Mesodermal cell (in vitro differentiated cells): ENCODE data around the gene SHC1.
A peak's percentile ranks its signal among the peaks of the same experiment; 100 is the strongest.
"Not testable (repeated sequence)": the region's sequence is repeated elsewhere in the genome, so short reads cannot be mapped to it uniquely, and the experiment has no call there.

ENCODE experiments used
- H3K27ac ChIP-seq: 2 replicates; pipeline ENCODE4 v1.7.0; 2013; ENCODE audit warnings: mild to moderate bottlenecking, low read depth, low read length, moderate library complexity; ENCODE audit not compliant: severe bottlenecking
- H3K36me3 ChIP-seq: 2 replicates; pipeline ENCODE4 v1.7.1; 2013; ENCODE audit warnings: mild to moderate bottlenecking, low read length, moderate library complexity; ENCODE audit not compliant: control insufficient read depth, insufficient read depth
- H3K4me1 ChIP-seq: one replicate; pipeline ENCODE4 v1.7.1; 2013; ENCODE audit warnings: mild to moderate bottlenecking, low read length; ENCODE audit not compliant: insufficient read depth, control insufficient read depth, poor library complexity, severe bottlenecking
- H3K4me3 ChIP-seq: 2 replicates; pipeline ENCODE4 v1.7.0; 2013; ENCODE audit warnings: low read length, control low read depth, mild to moderate bottlenecking; ENCODE audit not compliant: insufficient read depth, poor library complexity, severe bottlenecking; ENCODE audit errors: extremely low read depth
- H3K9me3 ChIP-seq: 2 replicates; pipeline ENCODE4 v1.7.1; 2013; ENCODE audit warnings: mild to moderate bottlenecking, low read length, moderate library complexity; ENCODE audit not compliant: control insufficient read depth
- WGBS, 2 experiments: methylation state at CpG; one replicate each; pipeline ENCODE4 v1.1.5; 2013; ENCODE audit warnings: missing lambda C conversion rate in 2 of 2; ENCODE audit not compliant: insufficient coverage in 2 of 2; 5-methylcytosine and 5-hydroxymethylcytosine counted together

The SHC1 gene

GRCh38 chr1:154982341-154982740, 11.8 kb upstream of the SHC1 start:
- Histone ChIP-seq H3K9me3 (no peaks in the 10 kb centered on the region), H3K4me1 (peaks cover 6% of the 10 kb centered on the region), H3K36me3 (peaks cover 68% of the 10 kb centered on the region), H3K27ac (no peak overlapping the region), H3K4me3 (peak overlapping the region; percentile 84)
- WGBS, 2 experiments = 72% methylated on average over 2 of the region's 6 CpGs; no CpG with 5 or more reads in 1 of the 2 experiments

GRCh38 chr1:154978360-154978759, 7.8 kb upstream of the SHC1 start:
- Histone ChIP-seq H3K36me3 (peaks cover 56% of the 10 kb centered on the region), H3K4me3 (no peak overlapping the region), H3K4me1 (peaks cover 10% of the 10 kb centered on the region), H3K9me3 (no peaks in the 10 kb centered on the region), H3K27ac (no peak overlapping the region)
- WGBS, 2 experiments = no CpG with 5 or more reads among the region's 3 CpGs

DNA sequence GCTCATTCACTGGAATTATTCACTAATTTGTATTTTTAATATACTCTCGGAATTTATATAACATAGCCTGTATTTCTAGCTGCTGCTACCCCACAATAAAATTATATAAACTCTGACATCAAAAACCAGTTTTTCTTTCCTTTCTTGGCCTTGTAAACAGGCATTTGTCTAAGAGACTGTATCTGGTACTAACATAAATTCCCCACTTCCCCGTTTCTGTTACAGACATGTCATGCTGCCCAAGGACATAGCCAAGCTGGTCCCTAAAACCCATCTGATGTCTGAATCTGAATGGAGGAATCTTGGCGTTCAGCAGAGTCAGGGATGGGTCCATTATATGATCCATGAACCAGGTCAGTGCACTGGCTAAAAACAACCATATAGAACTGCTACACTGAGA, 7.2 kb upstream of the SHC1 start:
- WGBS, 2 experiments = 93% methylated on average over 2 of the region's 3 CpGs; no CpG with 5 or more reads in 1 of the 2 experiments
- peaks cover 10% of the 10 kb centered on the region for H3K4me1 ChIP-seq
- H3K36me3 ChIP-seq = peaks cover 56% of the 10 kb centered on the region
- H3K27ac ChIP-seq, H3K4me3 ChIP-seq, H3K9me3 ChIP-seq: not testable (repeated sequence)

DNA sequence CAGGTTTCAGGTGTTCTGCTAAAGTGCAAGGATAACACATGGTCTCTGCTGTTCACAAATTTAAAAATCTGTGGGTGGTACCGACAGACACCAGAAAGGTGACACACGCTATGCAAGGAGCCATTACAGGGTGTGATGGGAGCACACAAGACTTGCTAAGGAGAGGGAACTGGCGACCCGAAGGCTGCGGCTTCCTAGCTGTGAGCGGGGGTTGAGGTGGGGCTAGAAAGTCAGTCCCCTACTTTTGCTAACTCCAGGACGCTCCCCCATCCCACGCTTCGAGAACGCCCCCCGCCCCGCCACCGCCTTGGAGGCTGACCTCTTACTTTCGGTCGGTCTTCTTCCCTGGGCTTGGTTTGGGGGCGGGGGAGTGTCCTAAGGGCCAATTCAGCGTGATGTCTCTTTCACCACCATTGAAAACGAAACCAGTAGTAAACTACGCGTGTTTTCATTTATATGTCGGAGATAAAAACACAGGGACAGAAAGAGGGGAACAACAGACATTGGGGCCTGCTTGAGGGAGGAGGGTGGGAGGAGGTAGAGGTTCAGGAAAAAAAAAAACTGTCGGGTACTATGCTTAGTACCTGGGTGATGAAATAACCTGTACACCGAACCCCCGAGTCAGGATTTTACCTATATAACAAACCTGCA, 5.0 kb upstream of the SHC1 start:
- peaks cover 20% of the 10 kb centered on the region for H3K4me1 ChIP-seq
- peaks cover 39% of the 10 kb centered on the region for H3K36me3 ChIP-seq
- no peaks in the 10 kb centered on the region for H3K9me3 ChIP-seq
- peak overlapping the region; percentile 100 for H3K27ac ChIP-seq
- H3K4me3 ChIP-seq = peak overlapping the region; percentile 69
- WGBS, 2 experiments = 0 to 1% methylated on average over 7 to 14 of the region's 24 CpGs

GRCh38 chr1:154974808-154975408, 4.4 kb upstream of the SHC1 start:
- 0 to 1% methylated on average over 27 to 29 of the region's 30 CpGs for WGBS, 2 experiments
- Histone ChIP-seq H3K27ac (peak overlapping the region; percentile 100), H3K9me3 (no peaks in the 10 kb centered on the region), H3K4me1 (peaks cover 20% of the 10 kb centered on the region), H3K36me3 (peaks cover 34% of the 10 kb centered on the region), H3K4me3 (peak overlapping the region; percentile 69)

DNA sequence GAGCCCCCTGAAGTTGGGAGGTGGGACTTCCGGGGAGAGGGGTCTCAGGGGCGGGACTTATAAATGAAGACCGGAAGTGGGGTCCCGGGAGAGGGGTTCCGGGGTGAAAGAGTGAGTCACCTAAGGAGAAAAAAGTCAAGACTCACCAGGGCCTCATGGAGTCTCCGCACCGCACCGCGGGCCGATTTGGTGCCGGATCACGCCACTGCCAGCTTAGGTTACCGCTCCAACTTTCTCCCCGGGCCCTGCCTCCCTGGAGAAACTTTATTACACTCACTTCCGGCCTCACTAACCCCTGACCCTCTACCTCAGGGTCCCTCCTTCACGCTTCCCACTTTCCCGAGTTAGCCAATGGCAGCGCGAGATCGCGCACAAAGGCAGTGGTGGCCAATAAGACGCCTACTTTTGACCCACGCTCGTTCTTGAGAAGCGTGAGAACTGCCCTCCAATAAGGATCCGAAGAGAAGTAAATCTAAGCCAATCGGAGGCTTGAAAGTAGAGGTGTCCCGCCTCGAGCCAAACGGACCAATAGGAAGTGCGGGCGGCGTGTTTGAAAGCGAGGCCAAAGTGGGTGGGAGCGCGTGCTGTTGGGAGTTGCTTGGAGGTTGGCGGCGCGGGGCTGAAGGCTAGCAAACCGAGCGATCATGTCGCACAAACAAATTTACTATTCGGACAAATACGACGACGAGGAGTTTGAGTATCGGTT, 3.7 kb upstream of the SHC1 start, which contains the start of gene CKS1B:
CKS1B (plus strand) TSS at position 580 of the 706 bp plus-strand sequence; CDS start at position 645, 65 bp downstream.
- Histone ChIP-seq H3K36me3 (peaks cover 32% of the 10 kb centered on the region), H3K27ac (peak within 1 kb of the TSS; percentile 100), H3K4me3 (peak within 1 kb of the TSS; percentile 69), H3K9me3 (no peaks in the 10 kb centered on the region), H3K4me1 (peaks cover 20% of the 10 kb centered on the region)
- WGBS, 2 experiments = 0 to 1% methylated on average over 31 to 41 of the region's 47 CpGs

- H3K4me1 ChIP-seq = peaks cover 20% of the 10 kb centered on the region
- H3K4me3 ChIP-seq = peak overlapping the region; percentile 69
- 0 to 2% methylated on average over 22 to 24 of the region's 37 CpGs for WGBS, 2 experiments
These were observed 3.0 kb upstream of the SHC1 start for GRCh38 chr1:154973344-154974101.

DNA sequence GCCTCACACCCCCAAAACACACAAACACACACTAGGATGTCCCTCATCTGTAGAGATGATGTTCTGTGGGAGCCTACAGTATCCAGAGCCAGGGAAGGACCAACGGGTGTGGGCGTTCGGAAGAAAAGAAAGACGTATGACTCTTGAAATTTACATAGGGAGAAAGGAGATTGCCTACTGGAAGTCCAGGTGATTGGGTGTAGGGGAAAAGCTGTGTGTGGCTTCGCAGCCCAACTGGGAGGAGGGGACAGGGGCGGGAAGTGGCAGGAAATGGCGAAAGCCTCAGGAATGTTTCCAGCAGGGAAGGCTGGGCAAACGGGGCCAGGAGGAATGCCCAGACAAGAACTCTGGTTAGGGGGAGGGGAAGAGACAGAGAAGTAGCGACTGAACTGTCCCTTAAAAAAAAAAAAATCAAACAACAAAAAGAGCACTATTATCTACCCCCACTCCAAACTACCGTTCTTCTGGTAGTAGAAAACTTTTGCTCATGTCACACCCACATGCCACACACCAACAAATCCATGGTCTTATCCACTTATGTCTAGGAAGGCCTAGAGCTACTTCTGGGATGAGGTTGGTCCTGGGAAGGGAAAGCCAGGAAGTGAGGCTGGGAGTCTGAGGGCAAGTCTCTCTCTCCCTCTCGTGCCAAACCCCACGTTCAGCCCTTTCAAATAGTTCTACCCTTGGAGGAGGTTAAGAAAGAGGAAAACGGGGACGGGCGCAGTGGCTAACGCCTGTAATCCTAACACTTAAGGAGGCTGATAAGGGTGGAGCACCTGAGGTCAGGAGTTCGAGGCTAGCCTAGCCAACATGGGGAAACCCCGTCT, 2.2 kb upstream of the SHC1 start:
- H3K27ac ChIP-seq = peak overlapping the region; percentile 100
- no peaks in the 10 kb centered on the region for H3K9me3 ChIP-seq
- 0 to 2% methylated on average over 7 to 10 of the region's 18 CpGs for WGBS, 2 experiments
- peaks cover 34% of the 10 kb centered on the region for H3K36me3 ChIP-seq
- H3K4me1 ChIP-seq = peaks cover 25% of the 10 kb centered on the region
- H3K4me3 ChIP-seq = peak overlapping the region; percentile 69

More at GRCh38 chr1:154973344-154974101, 3.0 kb upstream of the SHC1 start:
- H3K27ac ChIP-seq = peak overlapping the region; percentile 100
- no peaks in the 10 kb centered on the region for H3K9me3 ChIP-seq
- H3K36me3 ChIP-seq = peaks cover 34% of the 10 kb centered on the region

- H3K4me1 ChIP-seq = peaks cover 29% of the 10 kb centered on the region
- peaks cover 34% of the 10 kb centered on the region for H3K36me3 ChIP-seq
- no CpG with 5 or more reads among the region's 3 CpGs for WGBS, 2 experiments
- peak overlapping the region; percentile 69 for H3K4me3 ChIP-seq
- H3K27ac ChIP-seq = peak overlapping the region; percentile 100
- H3K9me3 ChIP-seq = no peaks in the 10 kb centered on the region
These were observed 1.6 kb upstream of the SHC1 start for GRCh38 chr1:154972213-154972516.
